ENCODE results near the gene PNMA1. TPM values are rescaled to one million over a fixed set of nuclear protein-coding genes. Genes with fewer than 3 reads are reported as not detected.

Gene PNMA1
- total RNA-seq, 1 donor from 2014 or later = 11.6 TPM

DNA sequence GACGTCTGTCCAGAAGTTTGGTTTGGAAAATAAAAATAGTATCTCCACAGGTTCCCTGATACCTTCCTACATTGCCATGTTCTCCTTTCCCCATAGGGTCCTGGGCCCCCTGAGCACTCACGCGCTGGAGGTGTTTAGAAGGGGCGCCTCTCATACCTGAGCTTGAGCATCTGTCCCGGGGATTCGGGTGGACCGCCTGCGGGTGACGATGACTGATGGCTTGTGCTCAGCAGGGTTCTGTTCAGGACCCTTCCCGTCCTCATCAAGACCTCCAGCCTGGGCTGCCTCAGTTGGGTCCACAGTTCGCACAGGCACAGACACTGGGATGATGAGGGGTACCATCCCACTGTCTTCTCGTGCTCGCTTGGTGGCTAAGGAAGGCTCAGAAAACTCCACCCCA is 22.7 kb upstream of the PNMA1 start:
- ATAC-seq = no peak

GRCh38 chr14:73732006-73732405 is 17.8 kb upstream of the PNMA1 start:
- ATAC-seq = no peak

DNA sequence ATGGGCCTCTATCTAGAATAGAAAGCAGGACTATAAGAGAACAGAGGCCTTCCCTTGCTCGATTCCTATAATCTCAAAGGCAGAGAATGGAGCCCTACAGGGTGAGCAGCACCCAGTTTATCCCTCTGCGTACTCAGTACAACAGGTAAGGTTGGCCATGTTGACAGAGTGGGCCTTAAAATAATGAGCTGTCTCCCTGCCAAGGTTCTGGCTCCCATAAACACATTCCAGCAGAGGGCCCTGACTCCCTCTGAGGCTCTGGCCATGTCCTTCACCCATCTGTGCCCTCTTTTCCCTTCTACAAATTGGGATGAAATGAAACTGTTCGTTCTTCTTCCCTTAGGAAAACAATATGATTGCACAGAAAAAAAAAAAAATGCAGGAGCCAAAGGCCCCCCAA is 16.9 kb upstream of the PNMA1 start:
- ATAC-seq = no peak

- ATAC-seq = peak; percentile 17
Observed at GRCh38 chr14:73729556-73730265, 15.5 kb upstream of the PNMA1 start.

GRCh38 chr14:73728717-73729330 is 14.6 kb upstream of the PNMA1 start:
- peak; percentile 82 for ATAC-seq

DNA sequence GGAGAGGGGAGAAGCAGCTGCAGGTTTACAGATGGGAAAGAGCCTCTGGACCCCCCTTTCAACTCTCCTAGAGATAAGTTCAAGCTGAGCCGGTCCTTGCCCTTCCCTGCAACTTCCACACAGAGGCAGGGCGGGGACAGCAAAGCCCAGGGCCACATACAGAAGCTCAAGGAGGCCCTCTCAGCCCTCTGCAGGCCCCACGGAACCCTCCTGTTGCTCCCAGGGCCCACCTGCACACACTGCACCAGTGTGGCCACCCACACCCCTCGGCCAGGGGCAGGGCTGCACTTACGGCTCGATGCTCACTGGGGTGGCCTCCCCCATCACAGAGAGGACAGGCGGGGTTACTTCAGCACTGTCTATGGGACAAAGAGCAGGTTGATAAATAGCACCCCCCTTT is 13.0 kb upstream of the PNMA1 start:
- ATAC-seq = no peak

DNA sequence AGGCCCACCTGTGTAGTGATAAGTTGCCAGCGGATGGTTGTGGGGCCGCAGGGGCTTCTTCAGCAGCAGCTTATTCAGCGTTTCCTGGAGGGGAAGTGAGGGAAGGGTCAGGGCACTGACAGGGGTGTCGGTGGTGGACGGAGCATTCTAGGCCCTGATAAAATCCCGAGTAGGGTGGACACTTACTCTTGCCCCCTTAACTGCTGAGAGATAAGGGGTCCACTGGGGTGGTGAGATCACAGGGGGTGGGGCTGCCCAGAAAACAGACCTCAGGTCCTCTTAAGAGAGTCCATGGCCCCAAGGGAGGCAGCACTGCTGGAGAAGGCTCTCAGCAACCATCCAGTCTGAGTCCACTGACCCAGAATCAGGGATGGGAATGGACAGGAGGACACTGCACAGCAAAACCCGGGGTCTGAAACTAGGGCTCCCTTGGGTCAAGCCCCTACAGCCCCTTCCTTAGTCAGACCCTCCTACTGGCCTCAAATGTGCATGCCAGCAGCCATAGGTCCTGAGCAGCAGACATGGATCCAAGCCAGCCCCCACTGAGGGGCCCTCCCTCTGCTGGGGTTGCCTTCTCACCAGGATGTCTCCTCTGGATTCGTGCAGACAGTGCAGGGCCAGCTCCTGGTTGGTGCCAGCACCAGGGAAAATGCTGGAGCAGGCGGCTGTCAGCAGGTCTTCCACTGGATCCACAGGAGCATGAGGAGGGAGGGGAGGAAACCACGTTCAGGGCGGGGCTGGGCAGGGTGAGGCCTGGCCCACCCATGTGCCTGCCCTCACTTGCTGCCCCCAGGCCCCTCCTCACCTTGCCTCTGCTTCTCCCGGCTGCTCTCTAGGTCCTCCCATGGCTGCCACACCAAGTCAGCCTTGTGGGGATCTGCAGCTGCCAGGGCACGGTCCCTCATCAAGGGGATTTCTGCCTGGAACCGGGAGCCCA is 12.1 kb upstream of the PNMA1 start:
- no peak for ATAC-seq

GRCh38 chr14:73725116-73726024 is 11.2 kb upstream of the PNMA1 start:
- ATAC-seq = no peak

GRCh38 chr14:73724696-73725095 is 10.5 kb upstream of the PNMA1 start:
- ATAC-seq = no peak

- ATAC-seq = peak; percentile 66
Observed at GRCh38 chr14:73723797-73724661, 9.8 kb upstream of the PNMA1 start.

- no peak for ATAC-seq
Observed at GRCh38 chr14:73723406-73723796, 9.2 kb upstream of the PNMA1 start.

- no peak for ATAC-seq
Observed at GRCh38 chr14:73722581-73722980, 8.4 kb upstream of the PNMA1 start.

DNA sequence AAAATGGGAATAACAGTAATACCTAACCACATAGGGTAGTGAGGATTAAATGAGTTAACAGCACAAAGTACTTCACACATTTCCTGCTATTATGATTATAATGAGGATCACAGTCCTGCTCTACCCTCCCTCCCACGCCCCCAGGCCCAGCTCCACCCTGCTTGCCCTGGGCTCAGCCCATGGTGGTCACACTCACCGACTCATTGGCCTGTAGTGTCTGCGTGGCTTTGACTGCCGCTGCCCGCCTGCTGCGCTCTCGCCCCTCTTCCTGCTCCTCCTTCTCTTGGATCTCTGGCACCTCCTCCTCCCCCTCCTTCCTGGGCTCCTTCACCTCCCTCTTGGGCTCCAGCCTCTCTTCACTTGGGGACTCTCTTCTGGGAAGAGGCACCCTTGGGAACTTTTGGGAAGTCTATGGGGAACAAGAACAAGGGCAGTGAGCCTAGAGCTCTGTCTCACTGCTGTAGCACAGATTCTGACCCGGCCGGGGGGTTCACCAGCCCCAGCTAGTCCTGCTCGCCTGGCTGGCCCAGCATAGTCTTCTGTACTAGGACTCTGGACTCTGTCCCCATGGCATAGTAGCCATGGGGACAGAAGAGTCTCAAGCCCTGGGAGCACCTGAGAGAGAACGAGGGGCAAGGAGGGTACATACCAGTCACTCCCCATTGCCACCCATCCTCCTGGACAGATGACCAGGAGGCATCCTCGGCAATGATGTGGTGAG is 7.1 kb upstream of the PNMA1 start:
- ATAC-seq = no peak

- no peak for ATAC-seq
Observed at GRCh38 chr14:73720636-73721035, 6.5 kb upstream of the PNMA1 start.

GRCh38 chr14:73719791-73720190 is 5.6 kb upstream of the PNMA1 start:
- no peak for ATAC-seq

DNA sequence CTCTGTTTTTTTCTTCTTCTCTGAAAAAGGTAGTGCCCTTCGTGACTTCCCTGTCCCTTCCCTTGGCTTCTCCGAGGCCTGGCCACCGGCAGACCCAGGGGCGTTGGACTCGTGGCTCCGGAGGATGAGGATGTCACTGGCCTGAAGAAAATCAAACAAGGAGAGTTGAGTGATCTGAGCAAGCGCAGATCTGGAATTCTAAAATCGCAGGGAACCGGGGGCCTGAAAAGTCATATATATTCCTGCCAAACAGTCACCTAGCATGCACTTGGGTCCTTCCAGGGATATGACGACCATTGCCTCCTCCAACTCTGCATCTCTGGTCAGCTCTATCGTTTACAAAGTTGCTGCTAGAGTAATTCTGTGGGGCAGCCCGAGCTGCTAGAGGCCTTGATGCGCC is 5.2 kb upstream of the PNMA1 start:
- ATAC-seq = no peak

- ATAC-seq = no peak
Observed at GRCh38 chr14:73718418-73719251, 4.5 kb upstream of the PNMA1 start.

DNA sequence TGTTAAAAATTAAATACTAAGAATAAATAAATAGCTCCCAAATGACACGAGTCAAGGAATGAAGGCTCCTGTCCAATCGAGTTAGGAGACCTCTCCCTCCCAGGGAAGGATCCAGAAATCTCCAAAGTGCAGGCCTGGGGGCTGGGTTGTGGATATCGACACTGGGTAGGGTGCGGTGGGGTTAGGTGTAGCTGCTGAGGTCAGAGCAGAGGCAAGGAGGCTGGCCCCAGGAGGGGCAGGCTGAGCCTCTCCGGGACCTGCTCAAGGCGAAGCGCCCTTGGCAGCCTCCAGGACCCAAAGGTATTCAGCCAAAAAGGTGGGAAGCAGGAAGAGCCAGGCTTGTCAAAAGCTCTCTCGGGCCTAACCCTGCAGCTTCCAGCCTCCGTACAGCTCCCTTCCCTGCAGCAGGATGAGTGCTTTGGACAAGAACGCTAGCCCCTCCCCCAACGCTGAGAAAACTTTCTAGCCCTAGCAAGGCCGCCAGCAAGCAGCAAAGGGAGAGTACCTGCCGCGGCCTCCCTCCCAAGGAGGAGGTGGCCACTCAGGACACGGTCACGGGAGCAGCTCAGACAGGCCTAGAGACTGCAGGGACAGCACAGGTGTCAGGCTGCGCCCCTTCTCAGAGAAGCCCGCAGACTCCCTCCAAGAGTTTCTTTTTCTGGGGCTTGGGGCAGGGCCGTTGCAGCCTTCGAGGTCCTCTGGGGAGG is 3.7 kb upstream of the PNMA1 start:
- ATAC-seq = no peak

DNA sequence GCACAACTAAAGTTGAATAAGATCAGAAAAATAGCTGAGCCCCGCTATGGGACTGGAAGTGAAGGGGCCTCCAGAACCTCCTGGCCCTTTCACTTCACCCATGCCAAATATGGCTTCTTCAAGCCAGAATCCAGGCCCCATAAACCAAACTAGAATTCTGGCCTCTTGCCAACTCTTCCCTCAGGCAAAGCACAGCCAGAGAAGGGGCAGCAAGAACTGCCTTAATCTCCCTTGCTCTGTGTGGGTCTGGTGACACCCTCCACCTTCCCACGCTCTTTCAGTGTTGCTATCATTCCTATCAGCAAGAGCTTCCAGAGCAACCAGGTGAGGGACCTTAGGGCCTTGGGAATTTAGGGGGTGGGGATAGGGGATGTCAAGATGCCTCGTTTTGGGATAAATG is 3.1 kb upstream of the PNMA1 start:
- ATAC-seq = no peak

Data from esophagus mucosa (tissue), 1 donor.